ENCODE measurements around the gene IL18R1.

DNA sequence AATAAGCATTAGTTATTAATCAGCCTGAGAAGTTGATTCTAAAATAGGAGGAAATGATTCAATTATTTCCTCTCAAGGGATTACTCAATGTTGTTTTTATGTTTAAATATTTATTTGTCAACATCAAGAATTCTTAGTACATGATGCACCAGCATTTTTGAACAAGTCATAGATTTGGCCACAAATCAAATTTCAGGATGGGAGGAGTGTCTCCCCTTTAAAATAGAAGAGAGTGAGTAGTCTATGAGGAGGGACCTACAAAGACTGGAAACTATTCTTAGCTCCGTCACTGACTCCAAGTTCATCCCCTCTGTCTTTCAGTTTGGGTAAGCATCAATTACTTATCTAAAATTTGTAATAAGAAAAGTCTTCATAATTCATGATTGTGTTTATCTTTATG is 18.6 kb upstream of the IL18R1 start:
- TF ChIP-seq, protein P1, sequence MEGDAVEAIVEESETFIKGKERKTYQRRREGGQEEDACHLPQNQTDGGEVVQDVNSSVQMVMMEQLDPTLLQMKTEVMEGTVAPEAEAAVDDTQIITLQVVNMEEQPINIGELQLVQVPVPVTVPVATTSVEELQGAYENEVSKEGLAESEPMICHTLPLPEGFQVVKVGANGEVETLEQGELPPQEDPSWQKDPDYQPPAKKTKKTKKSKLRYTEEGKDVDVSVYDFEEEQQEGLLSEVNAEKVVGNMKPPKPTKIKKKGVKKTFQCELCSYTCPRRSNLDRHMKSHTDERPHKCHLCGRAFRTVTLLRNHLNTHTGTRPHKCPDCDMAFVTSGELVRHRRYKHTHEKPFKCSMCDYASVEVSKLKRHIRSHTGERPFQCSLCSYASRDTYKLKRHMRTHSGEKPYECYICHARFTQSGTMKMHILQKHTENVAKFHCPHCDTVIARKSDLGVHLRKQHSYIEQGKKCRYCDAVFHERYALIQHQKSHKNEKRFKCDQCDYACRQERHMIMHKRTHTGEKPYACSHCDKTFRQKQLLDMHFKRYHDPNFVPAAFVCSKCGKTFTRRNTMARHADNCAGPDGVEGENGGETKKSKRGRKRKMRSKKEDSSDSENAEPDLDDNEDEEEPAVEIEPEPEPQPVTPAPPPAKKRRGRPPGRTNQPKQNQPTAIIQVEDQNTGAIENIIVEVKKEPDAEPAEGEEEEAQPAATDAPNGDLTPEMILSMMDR (IDR thresholded peaks at IDR 0.05), result no peak
- TF ChIP-seq TCF7L2 (IDR thresholded peaks at IDR 0.05; ENCODE audit: low read depth, low read length) (no peak), REST (IDR thresholded peaks at IDR 0.05; ENCODE audit: insufficient read depth in 1 of 2, low read depth in 2 of 2, low read length in 1 of 2) (no peak), POLR2AphosphoS5 (IDR thresholded peaks at IDR 0.05; ENCODE audit: low read depth, low read length) (no peak)
